Jurkat, Clone E6-1 (cell line): ENCODE measurements around the gene AGPAT3.

Source experiments
- DNase-seq: peaks from one replicate; pipeline ENCODE4 v3.0.0-alpha.2; 2011; ENCODE audit warnings: low read depth, low spot score
- H3K4me3 ChIP-seq: 2 replicates; pipeline ENCODE4 v1.5.1; 2011; ENCODE audit warnings: mild to moderate bottlenecking, low read length, control low read depth, moderate library complexity

Gene AGPAT3

GRCh38 chr21:43942201-43942600 lies 77.2 kb downstream of the AGPAT3 start:
- no peak overlapping the region for H3K4me3 ChIP-seq
- DNase-seq: no peak

GRCh38 chr21:43942621-43943020 lies 77.6 kb downstream of the AGPAT3 start:
- DNase-seq: no peak
- H3K4me3 ChIP-seq: no peak overlapping the region

GRCh38 chr21:43943512-43944077 lies 78.6 kb downstream of the AGPAT3 start:
- H3K4me3 ChIP-seq: no peak overlapping the region
- DNase-seq: no peak

- no peak for DNase-seq
- no peak overlapping the region for H3K4me3 ChIP-seq
Measured at GRCh38 chr21:43944078-43944633, 79.1 kb downstream of the AGPAT3 start.

- DNase-seq: no peak
- H3K4me3 ChIP-seq: no peak overlapping the region
Measured at GRCh38 chr21:43944757-43945156, 79.7 kb downstream of the AGPAT3 start.

- DNase-seq: no peak
- no peak overlapping the region for H3K4me3 ChIP-seq
Measured at GRCh38 chr21:43948740-43949498, 83.9 kb downstream of the AGPAT3 start.

GRCh38 chr21:43949499-43950208 lies 84.6 kb downstream of the AGPAT3 start:
- H3K4me3 ChIP-seq: no peak overlapping the region
- DNase-seq: peak; percentile 50

- no peak for DNase-seq
- H3K4me3 ChIP-seq: no peak overlapping the region
Measured at GRCh38 chr21:43950481-43950880, 85.5 kb downstream of the AGPAT3 start.

GRCh38 chr21:43950936-43951335 lies 85.9 kb downstream of the AGPAT3 start:
- no peak overlapping the region for H3K4me3 ChIP-seq
- no peak for DNase-seq

- DNase-seq: no peak
- no peak overlapping the region for H3K4me3 ChIP-seq
Measured at GRCh38 chr21:43951911-43952703, 87.1 kb downstream of the AGPAT3 start.

- DNase-seq: no peak
- no peak overlapping the region for H3K4me3 ChIP-seq
Measured at GRCh38 chr21:43953021-43953420, 88.0 kb downstream of the AGPAT3 start.

- DNase-seq: no peak
- no peak overlapping the region for H3K4me3 ChIP-seq
Measured at GRCh38 chr21:43954042-43954441, 89.0 kb downstream of the AGPAT3 start.

GRCh38 chr21:43954896-43955295 lies 89.9 kb downstream of the AGPAT3 start:
- no peak overlapping the region for H3K4me3 ChIP-seq
- no peak for DNase-seq

- no peak overlapping the region for H3K4me3 ChIP-seq
- DNase-seq: no peak
Measured at GRCh38 chr21:43956019-43956669, 91.1 kb downstream of the AGPAT3 start.

- no peak overlapping the region for H3K4me3 ChIP-seq
- no peak for DNase-seq
Measured at GRCh38 chr21:43956670-43957035, 91.6 kb downstream of the AGPAT3 start.

- H3K4me3 ChIP-seq: no peak overlapping the region
Measured at GRCh38 chr21:43957128-43957571, 92.1 kb downstream of the AGPAT3 start.

GRCh38 chr21:43957611-43958362 lies 92.8 kb downstream of the AGPAT3 start:
- DNase-seq: no peak
- H3K4me3 ChIP-seq: no peak overlapping the region

More at GRCh38 chr21:43957128-43957571, 92.1 kb downstream of the AGPAT3 start:
- no peak for DNase-seq
